SK-N-MC (cell line): ENCODE results near the gene CHMP4A.

Experiments used
- EZH2 ChIP-seq: fragments of 200-600 bp; sonication (generic); IDR thresholded peaks from one replicate; pipeline ENCODE4 v1.6.1; 2017; ENCODE audit warnings: antibody characterized with exemption
- POLR2AphosphoS5 ChIP-seq: IDR thresholded peaks from 2 replicates; pipeline ENCODE4 v1.6.1; 2012; ENCODE audit warnings: mild to moderate bottlenecking, low read depth, low read length, borderline replicate concordance

- TF ChIP-seq EZH2 (no peak), POLR2AphosphoS5 (no peak)
Measured at GRCh38 chr14:24231263-24232120, 18.2 kb upstream of the CHMP4A start.
